Pancreas (tissue), 10 donors: ENCODE results near the gene MIPEP. TPM values are rescaled to one million over a fixed set of nuclear protein-coding genes. Genes with fewer than 3 reads are reported as not detected.

Source experiments
- ATAC-seq, 4 donors: fragments of 200-7000 bp; cut with Tn5 transposase; one replicate each; pipeline versions ENCODE4 v1.8.0 to v1.9.1; 2020; ENCODE audit warnings: mild to moderate bottlenecking in 4 of 4, moderate library complexity in 4 of 4
- DNase-seq, 6 donors: peaks; one replicate each; pipeline ENCODE4 v3.0.0-alpha.2; 2020
- FAIRE-seq: peaks from 2 replicates; lab custom pipeline; 2012; peaks lifted over from hg19 to GRCh38; lab: Jason Lieb, UNC
- H3K27ac ChIP-seq, 4 donors: fragments of 200-600 bp; sonication (generic); 1 replicate in 3 of 4; 2 replicates in 1 of 4; pipeline versions ENCODE4 v1.5.0 to v1.8.0; 2020
- H3K27me3 ChIP-seq, 4 donors: fragments of 200-600 bp; one replicate each; pipeline ENCODE4 v1.8.0; 2021
- H3K36me3 ChIP-seq, 3 donors: fragments of 200-600 bp; sonication (generic) in 1 of 3; one replicate each; pipeline versions ENCODE4 v1.5.0 to v1.8.0; 2020 to 2021
- H3K4me1 ChIP-seq, 3 donors: fragments of 200-600 bp; one replicate each; pipeline ENCODE4 v1.8.0; 2021
- H3K4me3 ChIP-seq, 4 donors: fragments of 200-600 bp; sonication (generic) in 2 of 4; one replicate each; pipeline versions ENCODE4 v1.5.0 to v1.8.0; 2020 to 2021
- H3K9me3 ChIP-seq, 4 donors: fragments of 200-600 bp; one replicate each; pipeline ENCODE4 v1.8.0; 2021
- CTCF ChIP-seq, 4 donors: fragments of 200-600 bp; sonication (generic) in 3 of 4; IDR thresholded peaks; one replicate each; pipeline versions ENCODE4 v1.5.0 to v1.8.0; 2021; ENCODE audit warnings: antibody characterized with exemption in 4 of 4
- WGBS, 2 donors: extraction: QIAGEN DNeasy Blood & Tissue Kit; methylation state at CpG; one replicate each; pipeline ENCODE4 v1.1.7; 2013; 5-methylcytosine and 5-hydroxymethylcytosine counted together
- intact Hi-C, 3 donors: fragments of 100-400 bp; cut with DNase I; formaldehyde crosslinking; loops; one replicate each; pipeline versions ENCODE4 v1.11.1 to v1.14.2; 2022
- polyA plus RNA-seq, 2 donors: library from polyadenylated mRNA; stranded (reverse); fragments of 200-250 nt; gene quantifications; one replicate each; pipeline ENCODE4 v1.2.3, GENCODE V29; 2013
- total RNA-seq, 6 donors: library from RNA; stranded (reverse); fragmentation: NEBNext Ultra II Directional in 4 of 6; extraction: Animal tissue kit (Norgen Biotek cat#: 25700) in 4 of 6; gene quantifications; one replicate each; pipeline versions ENCODE4 v1.2.1 to v1.2.4, GENCODE V29; 2021 to 2023
- donor health status: healthy with polysubstance abuse.
- donor health status: DM: no; HTN: no; CAD: no; lungs with moderate emphysema.
- donor health status: DM: no; HTN: no; CAD: no.
- donor health status: control.
- donor health status: control.
- donor health status: Bipolar disorder and iron deficiency.
- donor health status: DM: yes; HTN: yes; CAD: no.
- donor health status: DM: no; HTN: no; CAD: no.
- donor health status: DM: no; HTN: no; CAD: no.
- donor health status: DM: yes; HTN: yes; CAD: no.

The MIPEP gene
- total and polyA plus RNA-seq, 8 donors: 8.0 to 12.8 (median 10.6) TPM

GRCh38 chr13:23728807-23729206 is 160.4 kb downstream of the MIPEP start:
- Histone ChIP-seq H3K4me1 (peaks cover 0 to 8% (median 0%) of the 10 kb centered on the region in 3 donors), H3K4me3 (no peak overlapping the region), H3K36me3 (peaks cover 0 to 11% (median 0%) of the 10 kb centered on the region in 3 donors), H3K9me3 (no peaks in the 10 kb centered on the region), H3K27me3 (no peaks in the 10 kb centered on the region), H3K27ac (no peak overlapping the region)
- FAIRE-seq (no peak), DNase-seq (no peak), ATAC-seq (no peak)
- TF ChIP-seq CTCF (IDR thresholded peaks at IDR 0.05): no peak
- 91 to 96% methylated on average over 3 of the region's 3 CpGs for WGBS, 2 donors
- intact Hi-C loops: no loop called here

GRCh38 chr13:23725922-23726321 is 163.3 kb downstream of the MIPEP start:
- peaks cover 0 to 8% (median 0%) of the 10 kb centered on the region in 3 donors for H3K4me1 ChIP-seq
- TF ChIP-seq CTCF (IDR thresholded peaks at IDR 0.05): no peak
- no peak overlapping the region for H3K27ac ChIP-seq
- WGBS, 2 donors: 93% methylated on average over 10 of the region's 10 CpGs
- FAIRE-seq: no peak
- intact Hi-C loops: no loop called here
- H3K4me3 ChIP-seq: no peak overlapping the region
- no peaks in the 10 kb centered on the region for H3K9me3 ChIP-seq
- H3K27me3 ChIP-seq: no peaks in the 10 kb centered on the region
- no peak for ATAC-seq
- no peak for DNase-seq
- H3K36me3 ChIP-seq: peaks cover 0 to 11% (median 0%) of the 10 kb centered on the region in 3 donors

- no peaks in the 10 kb centered on the region for H3K4me1 ChIP-seq
- intact Hi-C loops: no loop called here
- H3K9me3 ChIP-seq: no peaks in the 10 kb centered on the region
- WGBS, 2 donors: 86 to 87% methylated on average over 7 of the region's 7 CpGs
- no peaks in the 10 kb centered on the region for H3K27me3 ChIP-seq
- DNase-seq: no peak
- FAIRE-seq: no peak
- TF ChIP-seq CTCF (IDR thresholded peaks at IDR 0.05): no peak
- no peak overlapping the region for H3K27ac ChIP-seq
- H3K4me3 ChIP-seq: no peak overlapping the region
- H3K36me3 ChIP-seq: peaks cover 0 to 11% (median 0%) of the 10 kb centered on the region in 3 donors
- ATAC-seq: no peak
These were observed 164.8 kb downstream of the MIPEP start for GRCh38 chr13:23724196-23724970.

GRCh38 chr13:23723471-23723870 is 165.7 kb downstream of the MIPEP start:
- FAIRE-seq (no peak), DNase-seq (no peak), ATAC-seq (peak in 2 of 4 donors; percentile 29 to 31)
- Histone ChIP-seq H3K4me3 (no peak overlapping the region), H3K27me3 (no peaks in the 10 kb centered on the region), H3K9me3 (no peaks in the 10 kb centered on the region), H3K4me1 (no peaks in the 10 kb centered on the region), H3K36me3 (peaks cover 0 to 3% (median 0%) of the 10 kb centered on the region in 3 donors), H3K27ac (no peak overlapping the region)
- no peak for TF ChIP-seq CTCF (IDR thresholded peaks at IDR 0.05)
- 71 to 80% methylated on average over 1 of the region's 1 CpG for WGBS, 2 donors
- intact Hi-C loops: no loop called here
